Coronary artery (tissue), 2 donors: ENCODE results near the gene HDAC9.

ENCODE experiments used
- DNase-seq: peaks from one replicate; pipeline ENCODE4 v3.0.0-alpha.2; 2017; ENCODE audit warnings: low spot score
- H3K27ac ChIP-seq, 2 donors: fragments of 200-600 bp; sonication (generic); one replicate each; pipeline ENCODE4 v1.5.1; 2016 to 2019
- H3K4me3 ChIP-seq: fragments of 200-600 bp; sonication (generic); 2 replicates; pipeline ENCODE4 v1.5.1; 2016; ENCODE audit warnings: mild to moderate bottlenecking, moderate library complexity
- CTCF ChIP-seq: fragments of 200-600 bp; sonication (generic); IDR thresholded peaks from one replicate; pipeline ENCODE4 v1.5.1; 2019; ENCODE audit warnings: antibody characterized with exemption

The HDAC9 gene

GRCh38 chr7:18644981-18645380, 149.4 kb downstream of the HDAC9 start:
- TF ChIP-seq CTCF, result no peak
- H3K4me3 ChIP-seq, result no peak overlapping the region
- DNase-seq, result no peak
- H3K27ac ChIP-seq, result peak overlapping the region in 1 of 2 donors; percentile 12

GRCh38 chr7:18647582-18647981, 152.0 kb downstream of the HDAC9 start:
- no peak for TF ChIP-seq CTCF
- no peak for DNase-seq
- Histone ChIP-seq H3K4me3 (no peak overlapping the region), H3K27ac (no peak overlapping the region)

- no peak for DNase-seq
- no peak for TF ChIP-seq CTCF
Measured at GRCh38 chr7:18648849-18649758, 153.6 kb downstream of the HDAC9 start.

GRCh38 chr7:18653381-18654155, 158.0 kb downstream of the HDAC9 start:
- no peak overlapping the region for H3K27ac ChIP-seq
- no peak for TF ChIP-seq CTCF
- no peak overlapping the region for H3K4me3 ChIP-seq
- DNase-seq, result no peak

More at GRCh38 chr7:18648849-18649758, 153.6 kb downstream of the HDAC9 start:
- Histone ChIP-seq H3K27ac (no peak overlapping the region), H3K4me3 (no peak overlapping the region)

GRCh38 chr7:18654709-18655108, 159.2 kb downstream of the HDAC9 start:
- Histone ChIP-seq H3K4me3 (peak overlapping the region; percentile 28), H3K27ac (no peak overlapping the region)
- no peak for DNase-seq
- TF ChIP-seq CTCF, result no peak

GRCh38 chr7:18655506-18655905, 160.0 kb downstream of the HDAC9 start:
- Histone ChIP-seq H3K27ac (no peak overlapping the region), H3K4me3 (no peak overlapping the region)
- no peak for TF ChIP-seq CTCF
- DNase-seq, result no peak
